ENCODE results near the gene PDCD1.
"Not testable (repeated sequence)": the region's sequence is repeated elsewhere in the genome, so short reads cannot be mapped to it uniquely, and the experiment has no call there.

Gene PDCD1

GRCh38 chr2:241802421-241803318, 56.0 kb downstream of the PDCD1 start:
- H3K27ac ChIP-seq: peak overlapping the region; percentile 84
- peak overlapping the region; percentile 98 for H3K4me2 ChIP-seq
- no peak for TF ChIP-seq Cebpa-rat (IDR thresholded peaks at IDR 0.05)
- no peaks in the 10 kb centered on the region for H3K36me3 ChIP-seq
- peak overlapping the region; percentile 80 for H3K9ac ChIP-seq
- no peaks in the 10 kb centered on the region for H4K20me1 ChIP-seq
- peaks cover 74% of the 10 kb centered on the region for H3K4me1 ChIP-seq
- H3K4me3 ChIP-seq: peak overlapping the region; percentile 64
- no peaks in the 10 kb centered on the region for H3K9me3 ChIP-seq
- no peaks in the 10 kb centered on the region for H3K27me3 ChIP-seq

- no peaks in the 10 kb centered on the region for H4K20me1 ChIP-seq
- H3K4me2 ChIP-seq: peak overlapping the region; percentile 98
- H3K36me3 ChIP-seq: no peaks in the 10 kb centered on the region
- H3K9me3 ChIP-seq: no peaks in the 10 kb centered on the region
- no peaks in the 10 kb centered on the region for H3K27me3 ChIP-seq
- peak overlapping the region; percentile 34; the same call in 1 of the 2 replicates for H3K9ac ChIP-seq
- H3K4me1 ChIP-seq: peaks cover 82% of the 10 kb centered on the region
- peak overlapping the region; percentile 64 for H3K27ac ChIP-seq
- TF ChIP-seq Cebpa-rat (IDR thresholded peaks at IDR 0.05): no peak
- H3K4me3 ChIP-seq: peak overlapping the region; percentile 48; the same call in 1 of the 2 replicates
These were observed 56.9 kb downstream of the PDCD1 start for GRCh38 chr2:241801611-241802420.

- H3K4me2 ChIP-seq: peak overlapping the region; percentile 98
These were observed 58.3 kb downstream of the PDCD1 start for GRCh38 chr2:241800198-241800903.

More at GRCh38 chr2:241800198-241800903, 58.3 kb downstream of the PDCD1 start:
- Histone ChIP-seq H3K4me1 (peaks cover 90% of the 10 kb centered on the region), H3K27ac (peak overlapping the region; percentile 78), H3K9ac (peak overlapping the region; percentile 60; the same call in 1 of the 2 replicates)
- not testable (repeated sequence) for H3K36me3 ChIP-seq, H3K4me3 ChIP-seq, H3K9me3 ChIP-seq, H4K20me1 ChIP-seq, H3K27me3 ChIP-seq
